ENCODE results near the gene PCNX1.

PCNX1 gene

DNA sequence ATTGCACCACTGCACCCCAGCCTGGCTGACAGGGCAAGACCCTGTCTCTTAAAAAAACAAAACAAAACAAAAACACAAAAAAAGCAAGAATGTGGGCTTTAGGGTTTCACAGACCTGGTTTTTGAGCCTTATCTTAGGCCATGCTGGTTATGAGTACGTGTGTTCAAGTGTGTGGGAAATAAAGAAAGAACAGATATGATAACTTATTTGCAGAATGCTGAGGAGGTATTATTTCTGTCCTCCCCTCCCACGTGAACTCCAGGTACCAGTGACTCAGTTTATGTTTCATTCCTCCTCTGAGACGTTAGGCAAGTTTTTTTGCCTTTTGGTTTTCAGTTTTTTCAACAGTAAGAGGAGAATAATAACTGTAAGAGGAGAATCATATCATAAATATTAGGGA, 49.3 kb downstream of the PCNX1 start:
- no peak for DNase-seq (ENCODE audit: low read depth in 2 of 3, low spot score in 1 of 3)

DNA sequence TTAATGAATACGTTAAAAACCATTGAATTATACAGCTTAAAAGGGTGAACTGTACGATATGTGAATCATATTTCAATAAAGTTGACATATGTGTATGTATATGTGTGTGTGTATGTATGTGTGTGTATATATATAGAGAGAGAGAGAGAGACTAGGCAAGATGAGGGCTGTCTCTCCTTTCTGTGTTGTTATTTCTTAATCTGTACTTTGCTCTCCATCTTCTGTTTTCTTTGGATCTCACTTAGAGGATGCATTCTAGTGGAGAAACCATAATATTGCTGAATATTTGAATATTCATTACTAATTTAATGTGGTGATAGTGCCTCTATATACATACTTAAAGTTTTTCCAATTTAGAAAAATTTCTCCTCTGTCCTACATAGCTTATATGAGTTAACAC, 50.5 kb downstream of the PCNX1 start:
- DNase-seq (ENCODE audit: low read depth in 2 of 3, low spot score in 1 of 3): no peak

- DNase-seq (ENCODE audit: low read depth in 2 of 3, low spot score in 1 of 3): no peak
Observed at GRCh38 chr14:70962935-70963334, 55.7 kb downstream of the PCNX1 start.

GRCh38 chr14:70964492-70964891, 57.2 kb downstream of the PCNX1 start:
- DNase-seq (ENCODE audit: low read depth in 2 of 3, low spot score in 1 of 3): no peak

- no peak for DNase-seq (ENCODE audit: low read depth in 2 of 3, low spot score in 1 of 3)
Observed at GRCh38 chr14:70971560-70971959, 64.3 kb downstream of the PCNX1 start.

DNA sequence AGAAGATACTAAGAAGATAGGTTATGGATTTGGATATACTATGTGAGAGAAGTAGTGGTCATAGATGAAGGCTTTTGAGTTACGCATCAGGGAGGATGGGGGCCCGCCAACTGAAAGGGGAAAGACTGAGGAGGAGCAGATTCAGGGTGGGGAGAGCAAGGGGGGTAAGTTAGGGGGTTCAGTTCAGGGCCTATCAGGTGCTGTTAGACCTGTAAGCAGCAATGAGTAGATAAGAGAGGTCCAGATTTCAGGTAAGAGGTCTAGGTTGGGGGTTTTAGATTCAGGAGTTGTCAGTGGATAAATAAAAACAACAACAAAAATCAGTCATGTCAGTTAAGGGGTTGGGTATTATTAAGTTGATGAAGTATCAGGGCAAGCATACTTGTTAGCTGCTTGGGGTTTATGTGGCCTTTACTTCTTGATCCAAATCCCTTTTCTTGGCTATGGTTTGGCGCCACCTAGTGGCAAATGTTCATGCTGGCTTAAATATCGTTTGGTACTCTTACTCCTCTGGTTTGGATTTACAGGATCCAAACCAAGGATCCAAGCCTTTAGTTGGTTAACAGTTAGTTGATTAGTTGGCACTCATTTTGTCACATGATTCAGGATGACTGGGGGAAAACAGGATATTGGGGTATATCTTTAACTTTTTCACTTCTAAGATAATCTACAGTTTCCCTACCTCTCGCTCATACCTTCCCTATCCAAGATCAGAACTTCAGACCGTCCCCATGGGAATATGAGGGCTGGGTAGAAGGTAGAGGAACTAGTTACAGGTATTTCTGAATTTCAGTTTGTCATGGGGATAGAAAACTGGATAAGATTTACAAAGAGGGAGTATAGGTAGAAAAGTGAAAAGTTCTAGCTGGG, 65.1 kb downstream of the PCNX1 start:
- DNase-seq (ENCODE audit: low read depth in 2 of 3, low spot score in 1 of 3): peak; percentile 70 to 92 (median 71)

GRCh38 chr14:70976591-70976990, 69.3 kb downstream of the PCNX1 start:
- DNase-seq (ENCODE audit: low read depth in 2 of 3, low spot score in 1 of 3): no peak

DNA sequence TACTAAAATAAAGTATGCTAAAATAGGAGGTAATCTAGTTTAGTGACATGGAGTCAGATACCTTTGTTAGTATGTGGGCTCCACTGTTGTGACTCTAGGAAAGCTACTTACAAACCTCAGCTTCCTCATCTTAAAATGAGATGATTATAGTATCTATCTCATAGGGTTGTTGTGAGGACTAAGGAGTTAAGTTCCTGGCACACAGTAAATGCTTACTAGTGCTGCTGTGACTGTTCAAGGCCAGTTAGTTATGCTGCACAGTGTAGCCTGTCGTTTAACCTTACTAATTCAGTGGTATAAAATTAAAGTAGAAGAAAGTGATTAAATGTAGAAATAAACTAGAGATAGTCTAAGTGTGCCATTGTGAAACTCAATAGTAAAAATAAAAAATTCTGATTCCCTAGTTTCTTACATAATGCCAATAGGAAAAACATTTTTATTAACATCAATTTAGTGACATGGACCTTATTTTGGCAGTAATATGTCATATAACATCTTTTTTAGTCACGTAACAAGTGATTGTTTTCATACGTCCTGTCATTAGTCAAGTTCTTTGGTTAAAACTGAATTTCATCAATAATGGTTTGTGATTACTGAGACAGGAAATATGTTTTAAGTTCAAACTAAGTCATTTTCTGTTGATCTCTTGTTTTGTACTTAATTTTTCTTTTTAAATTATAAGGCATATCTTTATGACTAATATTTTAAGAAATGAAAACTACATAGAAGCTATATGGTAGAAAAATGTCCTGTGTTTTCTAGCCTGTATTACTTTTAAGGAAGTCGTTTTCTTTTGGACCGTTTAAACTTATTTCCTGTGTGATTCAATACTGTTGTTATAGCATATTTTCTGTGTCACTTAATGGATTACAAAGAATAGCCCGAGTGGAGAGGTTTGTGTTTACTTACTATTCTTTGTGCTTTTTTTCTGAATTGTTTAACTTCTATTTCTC, 74.0 kb downstream of the PCNX1 start:
- DNase-seq (ENCODE audit: low read depth in 2 of 3, low spot score in 1 of 3): no peak

DNA sequence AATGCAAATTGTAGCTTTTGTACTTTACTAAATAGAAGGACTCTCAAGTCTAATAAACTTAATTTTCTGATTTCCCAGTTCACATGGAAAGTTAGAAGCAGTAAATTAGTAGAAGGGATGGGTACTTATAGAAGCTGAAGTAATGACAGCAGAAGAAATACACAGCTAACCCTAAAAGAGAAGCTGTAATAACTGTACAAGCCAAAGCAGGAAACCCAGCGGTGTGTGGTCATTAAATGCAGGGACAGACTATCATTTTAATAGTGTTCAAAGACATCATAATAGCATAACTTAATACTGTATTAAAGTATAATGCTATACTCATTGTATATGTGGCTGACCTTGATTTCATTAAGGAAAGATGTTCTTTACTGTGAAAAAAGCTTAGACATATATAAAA, 74.9 kb downstream of the PCNX1 start:
- no peak for DNase-seq (ENCODE audit: low read depth in 2 of 3, low spot score in 1 of 3)

DNA sequence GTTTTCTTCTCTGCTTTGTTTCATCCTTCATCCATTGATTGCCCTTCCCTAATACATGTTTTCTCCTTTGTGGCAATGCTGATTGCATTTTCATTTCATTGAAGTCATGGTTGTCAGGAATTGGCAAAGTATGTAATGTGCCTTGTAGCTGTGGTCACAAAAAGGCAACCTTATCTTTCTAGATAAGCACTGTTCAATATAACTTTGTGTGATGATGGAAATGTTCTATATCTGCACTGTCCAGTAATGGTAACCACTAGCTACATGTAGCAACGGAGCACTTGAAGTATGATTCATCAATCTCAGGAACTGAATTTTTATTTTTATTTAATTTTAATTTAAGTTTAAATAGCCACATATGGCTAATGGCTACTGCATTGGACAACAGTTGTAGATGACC, 79.8 kb downstream of the PCNX1 start:
- DNase-seq (ENCODE audit: low read depth in 2 of 3, low spot score in 1 of 3): no peak

- DNase-seq (ENCODE audit: low read depth in 2 of 3, low spot score in 1 of 3): no peak
Observed at GRCh38 chr14:70988452-70988851, 81.2 kb downstream of the PCNX1 start.

DNA sequence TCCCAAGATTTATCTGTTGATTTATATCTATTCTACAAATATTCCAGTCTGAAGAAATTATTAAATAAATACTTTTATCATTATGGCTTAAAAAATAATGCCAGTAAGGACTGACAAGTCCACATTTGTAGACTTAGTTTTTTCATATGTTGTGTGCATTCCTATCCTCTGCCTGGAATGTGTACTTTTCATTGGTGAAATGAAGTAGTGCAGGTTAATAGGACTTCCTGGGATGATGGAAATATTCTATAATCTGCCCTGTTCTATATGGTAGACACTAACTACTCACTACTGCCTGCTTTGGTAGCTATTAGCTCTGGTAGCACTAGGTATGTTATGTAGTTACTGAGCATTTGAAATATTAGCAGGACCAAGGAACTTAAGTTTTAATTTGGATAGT, 86.7 kb downstream of the PCNX1 start:
- DNase-seq (ENCODE audit: low read depth in 2 of 3, low spot score in 1 of 3): no peak

GRCh38 chr14:70995211-70995610, 88.0 kb downstream of the PCNX1 start:
- no peak for DNase-seq (ENCODE audit: low read depth in 2 of 3, low spot score in 1 of 3)

DNA sequence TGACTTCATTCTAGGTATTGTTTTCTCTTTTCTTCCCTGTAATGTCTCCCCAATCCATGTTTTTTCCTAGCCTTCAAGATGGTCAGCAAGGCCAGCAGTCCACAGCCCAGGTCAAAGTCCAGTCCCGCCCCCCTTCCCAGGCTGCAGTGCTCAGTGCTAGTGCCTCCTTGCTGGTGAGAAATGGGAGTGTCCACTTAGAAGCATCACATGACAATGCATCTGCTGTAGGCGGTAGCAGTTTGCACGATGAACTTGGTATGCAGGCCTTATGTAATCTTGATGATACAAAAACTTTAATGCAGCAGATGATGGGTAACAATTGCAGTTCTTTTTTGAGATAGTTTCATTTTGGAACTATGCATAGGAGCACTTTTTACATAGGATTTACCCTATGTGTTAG, 88.4 kb downstream of the PCNX1 start:
- DNase-seq (ENCODE audit: low read depth in 2 of 3, low spot score in 1 of 3): no peak

- DNase-seq (ENCODE audit: low read depth in 2 of 3, low spot score in 1 of 3): no peak
Observed at GRCh38 chr14:70999117-70999516, 91.9 kb downstream of the PCNX1 start.

- no peak for DNase-seq (ENCODE audit: low read depth in 2 of 3, low spot score in 1 of 3)
Observed at GRCh38 chr14:71000091-71000490, 92.8 kb downstream of the PCNX1 start.

- no peak for DNase-seq (ENCODE audit: low read depth in 2 of 3, low spot score in 1 of 3)
Observed at GRCh38 chr14:71001742-71002141, 94.5 kb downstream of the PCNX1 start.

DNA sequence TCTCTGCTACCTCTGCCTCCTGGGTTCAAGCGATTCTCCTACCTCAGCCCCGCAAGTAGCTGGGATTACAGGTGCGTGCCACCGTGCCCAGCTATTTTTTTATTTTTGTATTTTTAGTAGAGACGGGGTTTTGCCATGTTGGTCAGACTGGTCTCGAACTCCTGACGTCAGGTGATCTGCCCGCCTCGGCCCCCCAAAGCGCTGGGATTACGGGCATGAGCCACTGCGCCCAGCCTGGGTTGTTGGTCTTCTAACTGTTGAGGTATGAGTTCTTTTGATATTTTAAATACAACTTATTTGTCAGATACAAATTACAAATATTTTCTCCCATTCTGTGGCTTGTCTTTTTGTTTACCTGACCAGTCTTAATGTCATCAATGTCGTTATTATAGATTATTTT, 95.9 kb downstream of the PCNX1 start:
- no peak for DNase-seq (ENCODE audit: low read depth in 2 of 3, low spot score in 1 of 3)

- DNase-seq (ENCODE audit: low read depth in 2 of 3, low spot score in 1 of 3): no peak
Observed at GRCh38 chr14:71004481-71004880, 97.2 kb downstream of the PCNX1 start.

DNA sequence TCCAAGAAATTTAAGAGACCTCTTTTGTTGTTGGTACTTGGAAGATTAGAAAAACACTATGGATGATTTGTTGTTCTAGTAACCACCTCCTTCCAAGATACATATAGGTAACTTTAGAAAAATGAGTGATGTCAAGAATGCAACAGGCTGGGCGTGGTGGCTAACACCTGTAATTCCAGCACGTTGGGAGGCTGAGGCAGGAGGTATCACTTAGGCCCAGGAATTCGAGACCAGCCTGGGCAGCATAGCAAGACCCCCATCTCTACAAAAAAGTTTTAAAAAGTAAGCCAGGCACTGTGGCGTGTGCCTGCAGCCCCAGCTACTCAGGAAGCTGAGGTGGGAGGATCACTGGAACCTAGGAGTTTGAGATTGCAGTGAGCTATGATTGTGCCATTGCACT, 97.8 kb downstream of the PCNX1 start:
- no peak for DNase-seq (ENCODE audit: low read depth in 2 of 3, low spot score in 1 of 3)

DNA sequence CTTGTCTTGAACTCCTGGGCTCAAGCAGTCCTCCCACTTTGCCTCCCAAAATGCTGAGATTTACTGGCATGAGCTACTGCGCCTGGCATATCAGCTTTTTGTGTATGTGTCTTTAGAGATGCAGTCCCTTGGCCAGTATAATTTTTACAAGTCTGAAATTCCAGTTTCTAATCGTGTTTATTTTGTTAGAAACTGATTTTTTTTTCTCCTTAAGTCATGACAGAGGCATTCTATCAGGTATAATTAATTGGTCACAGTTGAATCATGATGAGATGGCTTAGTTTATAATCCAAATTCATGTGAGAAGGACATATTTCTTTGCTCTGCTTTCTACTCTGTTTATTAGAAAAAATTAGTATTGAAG, 98.9 kb downstream of the PCNX1 start:
- no peak for DNase-seq (ENCODE audit: low read depth in 2 of 3, low spot score in 1 of 3)

GRCh38 chr14:71011479-71011878, 104.2 kb downstream of the PCNX1 start:
- no peak for DNase-seq (ENCODE audit: low read depth in 2 of 3, low spot score in 1 of 3)

All from stimulated activated CD4-positive, alpha-beta T cell treated with anti-CD3 and anti-CD28 coated beads, Interleukin-12 subunit alpha, Interleukin-12 subunit beta, amount 100 ng/mL, for 48 hours (primary cell).